Calu3 (cell line): Measurements from ENCODE around the gene TDRD10. TPM values are rescaled to one million over a fixed set of nuclear protein-coding genes. Genes with fewer than 3 reads are reported as not detected.

Experiments used
- BruUV-seq: library from RNA; stranded (reverse); fragments of 400-500 nt; replicated peaks from 2 replicates; lab custom pipeline; 2021; lab: Mats Ljungman, UMichigan
- CTCF ChIA-PET: fragments of 300-600 bp; sonication (Branson Sonifier 250); formaldehyde crosslinking; loops from one replicate; lab custom pipeline; 2022; ENCODE audit warnings: antibody characterized with exemption; lab: Charles Lee
- DNase-seq: peaks from one replicate; pipeline ENCODE4 v3.0.0; 2022
- H3K27ac Mint-ChIP-seq: one replicate; pipeline ENCODE4 v1.8.0; 2022; ENCODE audit warnings: mixed read lengths; ENCODE audit not compliant: unreplicated experiment
- H3K27me3 Mint-ChIP-seq: one replicate; pipeline ENCODE4 v1.8.0; 2022; ENCODE audit warnings: mixed read lengths; ENCODE audit not compliant: unreplicated experiment
- H3K36me3 Mint-ChIP-seq: one replicate; pipeline ENCODE4 v1.8.0; 2022; ENCODE audit warnings: mild to moderate bottlenecking, moderate library complexity, mixed read lengths; ENCODE audit not compliant: insufficient read depth, unreplicated experiment
- H3K4me1 Mint-ChIP-seq: one replicate; pipeline ENCODE4 v1.8.0; 2022; ENCODE audit warnings: mild to moderate bottlenecking, low read depth, mixed read lengths; ENCODE audit not compliant: unreplicated experiment
- H3K4me3 Mint-ChIP-seq: one replicate; pipeline ENCODE4 v1.8.0; 2022; ENCODE audit warnings: mild to moderate bottlenecking, low read depth, moderate library complexity, mixed read lengths; ENCODE audit not compliant: unreplicated experiment
- H3K9me3 Mint-ChIP-seq: one replicate; pipeline ENCODE4 v1.8.0; 2022; ENCODE audit warnings: low read depth, mixed read lengths; ENCODE audit not compliant: unreplicated experiment
- CTCF ChIP-seq: fragments of 200-600 bp; IDR thresholded peaks from one replicate; pipeline ENCODE4 v1.8.0; 2022; ENCODE audit warnings: antibody characterized with exemption; ENCODE audit not compliant: unreplicated experiment
- intact Hi-C: fragments of 100-400 bp; cut with micrococcal nuclease; formaldehyde crosslinking; loops from one replicate; pipeline ENCODE4 v1.10.0; 2022; ENCODE audit not compliant: unreplicated experiment
- total RNA-seq: library from RNA; stranded (reverse); gene quantifications from 2 replicates; pipeline ENCODE4 v1.2.3, GENCODE V29; 2022

TDRD10 gene
- total RNA-seq, 1 experiment from 2014 or later, result not detected

GRCh38 chr1:154465621-154466195 is 36.3 kb upstream of the TDRD10 start:
- Mint-ChIP-seq H3K4me1 (peaks cover 8% of the 10 kb centered on the region), H3K27ac (no peak overlapping the region), H3K4me3 (no peak overlapping the region), H3K27me3 (no peaks in the 10 kb centered on the region), H3K9me3 (no peaks in the 10 kb centered on the region), H3K36me3 (no peaks in the 10 kb centered on the region)
- intact Hi-C loops, result no loop called here
- BruUV-seq, result no TSS peak
- TF ChIP-seq CTCF, result no peak
- no peak for DNase-seq
- CTCF ChIA-PET, result no interaction called here

- no peaks in the 10 kb centered on the region for H3K9me3 Mint-ChIP-seq
- no peaks in the 10 kb centered on the region for H3K27me3 Mint-ChIP-seq
- peaks cover 8% of the 10 kb centered on the region for H3K4me1 Mint-ChIP-seq
- DNase-seq, result no peak
- no peak overlapping the region for H3K4me3 Mint-ChIP-seq
- BruUV-seq, result no TSS peak
- intact Hi-C loops, result no loop called here
- no peaks in the 10 kb centered on the region for H3K36me3 Mint-ChIP-seq
- TF ChIP-seq CTCF, result no peak
- CTCF ChIA-PET, result no interaction called here
- no peak overlapping the region for H3K27ac Mint-ChIP-seq
Measured at GRCh38 chr1:154466206-154466605, 35.8 kb upstream of the TDRD10 start.

GRCh38 chr1:154466921-154467417 is 35.0 kb upstream of the TDRD10 start:
- Mint-ChIP-seq H3K36me3 (no peaks in the 10 kb centered on the region), H3K9me3 (no peaks in the 10 kb centered on the region), H3K4me1 (peaks cover 8% of the 10 kb centered on the region), H3K4me3 (no peak overlapping the region), H3K27me3 (no peaks in the 10 kb centered on the region), H3K27ac (no peak overlapping the region)
- CTCF ChIA-PET, result interaction anchor here (1.4 kb wide), 1 partner anchor 67 kb away, joined by 3 read pairs; no protein-coding TSS in a partner anchor
- no peak for DNase-seq
- intact Hi-C loops, result no loop called here
- no TSS peak for BruUV-seq
- no peak for TF ChIP-seq CTCF

GRCh38 chr1:154467434-154468102 is 34.5 kb upstream of the TDRD10 start:
- Mint-ChIP-seq H3K27me3 (no peaks in the 10 kb centered on the region), H3K4me1 (peaks cover 8% of the 10 kb centered on the region), H3K27ac (no peak overlapping the region), H3K4me3 (no peak overlapping the region), H3K36me3 (no peaks in the 10 kb centered on the region), H3K9me3 (no peaks in the 10 kb centered on the region)
- no peak for TF ChIP-seq CTCF
- CTCF ChIA-PET, result interaction anchor here (1.2 to 1.4 kb wide), 3 partner anchors 9 to 67 kb away, joined by 3 read pairs; no protein-coding TSS in a partner anchor
- intact Hi-C loops, result no loop called here
- DNase-seq, result no peak
- BruUV-seq, result no TSS peak
